DMS79 (cell line): ENCODE results near the gene PBX1.

Experiments
- DNase-seq: peaks from one replicate; lab custom pipeline; 2025; lab: John Stamatoyannopoulos, UW

The PBX1 gene

GRCh38 chr1:164667600-164667999, 108.6 kb downstream of the PBX1 start:
- DNase-seq, result no peak

GRCh38 chr1:164668491-164669400, 109.8 kb downstream of the PBX1 start:
- no peak for DNase-seq

- DNase-seq, result no peak
Measured at GRCh38 chr1:164670026-164670425, 111.0 kb downstream of the PBX1 start.

- no peak for DNase-seq
Measured at GRCh38 chr1:164670786-164671185, 111.8 kb downstream of the PBX1 start.

- no peak for DNase-seq
Measured at GRCh38 chr1:164671323-164671965, 112.5 kb downstream of the PBX1 start.

- no peak for DNase-seq
Measured at GRCh38 chr1:164671966-164672571, 113.1 kb downstream of the PBX1 start.

GRCh38 chr1:164672588-164672987, 113.6 kb downstream of the PBX1 start:
- DNase-seq, result no peak

- DNase-seq, result no peak
Measured at GRCh38 chr1:164673584-164674214, 114.7 kb downstream of the PBX1 start.

- no peak for DNase-seq
Measured at GRCh38 chr1:164675342-164675904, 116.4 kb downstream of the PBX1 start.

GRCh38 chr1:164678136-164678700, 119.2 kb downstream of the PBX1 start:
- DNase-seq, result no peak

- DNase-seq, result no peak
Measured at GRCh38 chr1:164682570-164682969, 123.6 kb downstream of the PBX1 start.

- no peak for DNase-seq
Measured at GRCh38 chr1:164683235-164683634, 124.3 kb downstream of the PBX1 start.

- no peak for DNase-seq
Measured at GRCh38 chr1:164685266-164686035, 126.5 kb downstream of the PBX1 start.

GRCh38 chr1:164687777-164688176, 128.8 kb downstream of the PBX1 start:
- DNase-seq, result no peak

- no peak for DNase-seq
Measured at GRCh38 chr1:164688791-164689190, 129.8 kb downstream of the PBX1 start.

GRCh38 chr1:164689672-164690511, 130.9 kb downstream of the PBX1 start:
- no peak for DNase-seq

- no peak for DNase-seq
Measured at GRCh38 chr1:164692420-164692819, 133.4 kb downstream of the PBX1 start.

GRCh38 chr1:164693564-164694359, 134.8 kb downstream of the PBX1 start:
- DNase-seq, result no peak

GRCh38 chr1:164694505-164694904, 135.5 kb downstream of the PBX1 start:
- DNase-seq, result no peak
